ENCODE data around the gene RRAGA.
"Not testable (repeated sequence)": the region's sequence is repeated elsewhere in the genome, so short reads cannot be mapped to it uniquely, and the experiment has no call there.

Gene RRAGA, protein sequence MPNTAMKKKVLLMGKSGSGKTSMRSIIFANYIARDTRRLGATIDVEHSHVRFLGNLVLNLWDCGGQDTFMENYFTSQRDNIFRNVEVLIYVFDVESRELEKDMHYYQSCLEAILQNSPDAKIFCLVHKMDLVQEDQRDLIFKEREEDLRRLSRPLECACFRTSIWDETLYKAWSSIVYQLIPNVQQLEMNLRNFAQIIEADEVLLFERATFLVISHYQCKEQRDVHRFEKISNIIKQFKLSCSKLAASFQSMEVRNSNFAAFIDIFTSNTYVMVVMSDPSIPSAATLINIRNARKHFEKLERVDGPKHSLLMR

GRCh38 chr9:19048966-19049916, at the start of gene RRAGA:
RRAGA (plus strand) TSS chr9:19049427; CDS start chr9:19049660, 233 bp downstream.
- peak; percentile 84 for TF ChIP-seq CTCF (IDR thresholded peaks at IDR 0.05; ENCODE audit: low read depth, low read length)
- peak within 1 kb of the TSS; percentile 93 for H3K4me3 ChIP-seq (ENCODE audit: low read depth, low read length)

GRCh38 chr9:19000133-19000532, 49.1 kb upstream of the RRAGA start:
- H3K4me3 ChIP-seq (ENCODE audit: low read depth, low read length) = no peak overlapping the region
- no peak for TF ChIP-seq CTCF (IDR thresholded peaks at IDR 0.05; ENCODE audit: low read depth, low read length)

DNA sequence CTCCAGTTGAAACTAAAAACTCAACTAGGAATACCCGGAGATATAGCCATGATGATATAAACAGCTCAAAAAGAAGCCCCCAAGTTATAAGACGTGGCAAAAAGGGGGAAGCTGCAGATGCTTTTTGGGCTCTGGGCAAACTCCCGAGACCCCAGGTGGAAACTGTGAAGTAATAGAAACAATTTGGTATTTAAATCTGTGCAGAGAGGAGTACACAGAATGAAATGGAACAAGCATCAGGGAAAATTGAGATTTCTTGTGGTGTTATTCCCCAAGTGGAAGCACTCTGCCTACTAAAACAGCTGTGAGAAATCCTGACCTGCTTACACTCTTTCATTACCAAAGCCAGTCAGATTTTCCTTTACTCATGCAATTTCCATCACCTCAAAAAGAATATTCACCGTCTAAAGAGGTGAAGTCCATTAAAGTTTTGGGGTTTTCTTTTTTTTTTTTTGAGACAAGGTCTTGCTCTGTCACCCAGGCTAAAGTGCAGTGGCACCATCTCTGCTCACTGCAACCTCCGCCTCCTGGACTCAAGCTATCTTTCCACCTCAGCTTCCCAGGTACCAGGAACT, 39.7 kb upstream of the RRAGA start:
- no peak for TF ChIP-seq CTCF (IDR thresholded peaks at IDR 0.05; ENCODE audit: low read depth, low read length)
- no peak overlapping the region for H3K4me3 ChIP-seq (ENCODE audit: low read depth, low read length)

DNA sequence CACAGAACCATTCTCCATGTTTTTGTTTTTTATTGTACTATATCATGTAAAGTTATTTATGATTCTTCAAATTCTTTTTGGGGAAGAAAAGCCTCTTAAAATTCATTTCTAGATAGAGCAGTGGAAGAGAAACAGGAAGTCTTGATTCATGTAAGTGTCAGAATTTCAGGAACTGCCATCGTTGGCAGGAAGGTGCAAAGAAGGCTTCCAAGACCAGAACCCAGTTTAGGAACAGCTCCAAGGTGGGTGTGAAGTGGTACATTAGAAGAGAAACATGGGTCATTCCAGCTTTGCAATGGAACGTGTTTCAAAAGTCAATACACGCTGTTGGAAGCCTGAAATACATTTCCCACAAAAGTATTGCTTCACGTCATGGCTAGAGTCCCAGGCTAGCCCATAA, 31.0 kb upstream of the RRAGA start:
- no peak overlapping the region for H3K4me3 ChIP-seq (ENCODE audit: low read depth, low read length)
- TF ChIP-seq CTCF (IDR thresholded peaks at IDR 0.05; ENCODE audit: low read depth, low read length) = no peak

- no peak overlapping the region for H3K4me3 ChIP-seq (ENCODE audit: low read depth, low read length)
- no peak for TF ChIP-seq CTCF (IDR thresholded peaks at IDR 0.05; ENCODE audit: low read depth, low read length)
Observed at GRCh38 chr9:19020886-19021455, 28.3 kb upstream of the RRAGA start.

DNA sequence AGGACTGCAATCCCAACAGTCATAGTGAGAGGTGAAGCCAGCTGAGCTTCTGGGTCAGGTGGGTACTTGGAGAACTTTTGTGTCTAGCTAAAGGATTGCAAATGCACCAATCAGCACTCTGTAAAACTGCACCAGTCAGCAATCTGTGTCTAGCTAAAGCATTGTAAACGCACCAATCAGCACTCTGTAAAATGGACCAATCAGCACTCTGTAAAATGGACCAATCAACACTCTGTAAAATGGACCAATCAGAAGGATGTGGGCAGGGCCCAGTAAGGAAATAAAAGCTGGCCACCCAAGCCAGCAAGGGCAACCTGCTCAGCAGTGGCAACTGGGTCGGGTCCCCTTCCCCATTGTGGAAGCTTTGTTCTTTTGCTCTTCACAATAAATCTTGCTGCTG, 27.6 kb upstream of the RRAGA start:
- H3K4me3 ChIP-seq (ENCODE audit: low read depth, low read length) = not testable (repeated sequence)

GRCh38 chr9:19022206-19022605, 27.0 kb upstream of the RRAGA start:
- no peak overlapping the region for H3K4me3 ChIP-seq (ENCODE audit: low read depth, low read length)
- no peak for TF ChIP-seq CTCF (IDR thresholded peaks at IDR 0.05; ENCODE audit: low read depth, low read length)

Measured in WI38 (cell line).